GM12878 (cell line): ENCODE measurements around the gene IKBKG. TPM values are rescaled to one million over a fixed set of nuclear protein-coding genes. Genes with fewer than 3 reads are reported as not detected.

ENCODE experiments used
- CBX5 ChIP-seq: sonication (generic); IDR thresholded peaks from 2 replicates; pipeline ENCODE4 v1.6.1; 2016; ENCODE audit warnings: low read depth, moderate library complexity, mild to moderate bottlenecking, inconsistent platforms
- CEBPB ChIP-seq, 2 experiments: fragments of 150-350 bp in 1 of 2; IDR thresholded peaks; 2 replicates each; pipeline ENCODE4 v1.6.1; 2012 to 2014; ENCODE audit warnings: low read depth in 2 of 2, low read length in 2 of 2, borderline replicate concordance in 1 of 2, inconsistent platforms in 1 of 2
- CHD4 ChIP-seq: fragments of 200-600 bp; sonication (generic); IDR thresholded peaks from 2 replicates; pipeline ENCODE4 v1.6.1; 2016; ENCODE audit warnings: mild to moderate bottlenecking
- EGR1 ChIP-seq, 2 experiments: IDR thresholded peaks; 1 replicate in 1 of 2; 2 replicates in 1 of 2; pipeline ENCODE4 v1.6.1; 2011 to 2012; ENCODE audit warnings: low read depth in 2 of 2, low read length in 2 of 2, borderline replicate concordance in 1 of 2, mild to moderate bottlenecking in 1 of 2, moderate library complexity in 1 of 2
- EZH2 ChIP-seq: IDR thresholded peaks from 2 replicates; pipeline ENCODE4 v1.6.1; 2012; ENCODE audit warnings: low read depth, mild to moderate bottlenecking, control low read depth, inconsistent platforms, low read length, borderline replicate concordance; ENCODE audit not compliant: control insufficient read depth
- HDAC2 ChIP-seq: fragments of 200-600 bp; sonication (generic); IDR thresholded peaks from 2 replicates; pipeline ENCODE4 v1.6.1; 2017
- IKZF2 ChIP-seq, 2 experiments: fragments of 450-650 bp; IDR thresholded peaks; 2 replicates each; pipeline ENCODE4 v1.6.1; 2017; ENCODE audit warnings: mild to moderate bottlenecking in 2 of 2, moderate library complexity in 2 of 2
- KDM1A ChIP-seq: fragments of 200-600 bp; sonication (generic); IDR thresholded peaks from 2 replicates; pipeline ENCODE4 v1.6.1; 2016; ENCODE audit warnings: borderline replicate concordance
- NFYB ChIP-seq: IDR thresholded peaks from 2 replicates; pipeline ENCODE4 v1.6.1; 2011; ENCODE audit warnings: low read depth, mild to moderate bottlenecking, low read length, improper control_type of control experiment, moderate library complexity; ENCODE audit not compliant: insufficient read depth
- RUNX3 ChIP-seq: IDR thresholded peaks from 2 replicates; pipeline ENCODE4 v1.6.1; 2012; ENCODE audit warnings: low read length, inconsistent platforms
- SMAD5 ChIP-seq: IDR thresholded peaks from 2 replicates; pipeline ENCODE4 v1.6.1; 2016; ENCODE audit warnings: antibody characterized with exemption, low read depth
- SP1 ChIP-seq: IDR thresholded peaks from one replicate; pipeline ENCODE4 v1.6.1; 2011; ENCODE audit warnings: low read depth, low read length
- SRF ChIP-seq, 2 experiments: IDR thresholded peaks; 2 replicates each; pipeline ENCODE4 v1.6.1; 2011; ENCODE audit warnings: low read depth in 2 of 2, low read length in 2 of 2, mild to moderate bottlenecking in 1 of 2, moderate library complexity in 1 of 2
- SUPT20H ChIP-seq: IDR thresholded peaks from 2 replicates; pipeline ENCODE4 v1.6.1; 2011; ENCODE audit warnings: low read depth, mild to moderate bottlenecking, low read length, moderate library complexity, borderline replicate concordance; ENCODE audit not compliant: control insufficient read depth
- ZNF274 ChIP-seq: IDR thresholded peaks from one replicate; pipeline ENCODE4 v1.8.0; 2011; ENCODE audit not compliant: insufficient read length, insufficient read depth
- ZNF622 ChIP-seq: fragments of 450-650 bp; IDR thresholded peaks from 2 replicates; pipeline ENCODE4 v1.6.1; 2017; ENCODE audit warnings: mild to moderate bottlenecking, inconsistent platforms
- polyA plus RNA-seq, 11 experiments: library from polyadenylated mRNA; depleted of rRNA in 4 of 11; unstranded in 6 of 11; stranded (reverse) in 5 of 11; fragments of >200 nt; fragmentation: Nextera tagmentation in 4 of 11; fragmentation: Illumina TruSeq in 1 of 11; extraction: Ambion mirVana in 4 of 11; extraction: Trizol in 1 of 11; gene quantifications; 1 replicate in 1 of 11; 2 replicates in 10 of 11; pipeline versions ENCODE4 v1.2.1 to v1.2.3, GENCODE V29; 2011 to 2016; ENCODE audit warnings: inconsistent platforms in 2 of 11, missing spikeins in 2 of 11, low read depth in 1 of 11
- total RNA-seq, 4 experiments: library from RNA; depleted of rRNA in 3 of 4; stranded (reverse); fragments of >200 nt in 3 of 4; fragmentation: Illumina TruSeq in 1 of 4; extraction: Trizol in 1 of 4; gene quantifications; 2 replicates each; pipeline versions ENCODE4 v1.2.1 to v1.2.3, GENCODE V29; 2013 to 2021
- TF ChIP-seq, protein P1 (sequence below): fragments of 450-650 bp; IDR thresholded peaks from 2 replicates; pipeline ENCODE4 v1.6.1; 2017; ENCODE audit warnings: mild to moderate bottlenecking, moderate library complexity
- TF ChIP-seq, protein P2 (sequence below): IDR thresholded peaks from 2 replicates; pipeline ENCODE4 v1.6.1; 2012; ENCODE audit warnings: low read depth, low read length, improper control_type of control experiment
- TF ChIP-seq, protein P3 (sequence below): fragments of 450-650 bp; IDR thresholded peaks from 2 replicates; pipeline ENCODE4 v1.6.1; 2017; ENCODE audit warnings: mild to moderate bottlenecking, low read depth, inconsistent platforms; ENCODE audit not compliant: poor library complexity, severe bottlenecking
- TF ChIP-seq, protein P4 (sequence below): fragments of 450-650 bp; IDR thresholded peaks from 2 replicates; pipeline ENCODE4 v1.6.1; 2018; ENCODE audit warnings: borderline replicate concordance, mild to moderate bottlenecking; ENCODE audit not compliant: partially characterized antibody

Gene IKBKG
- total and polyA plus RNA-seq, 10 of the 15 experiments (the other 5 are each of a cell fraction or from before 2014, with no cell fraction given), result 0.35 to 30.7 (median 16.7) TPM

DNA sequence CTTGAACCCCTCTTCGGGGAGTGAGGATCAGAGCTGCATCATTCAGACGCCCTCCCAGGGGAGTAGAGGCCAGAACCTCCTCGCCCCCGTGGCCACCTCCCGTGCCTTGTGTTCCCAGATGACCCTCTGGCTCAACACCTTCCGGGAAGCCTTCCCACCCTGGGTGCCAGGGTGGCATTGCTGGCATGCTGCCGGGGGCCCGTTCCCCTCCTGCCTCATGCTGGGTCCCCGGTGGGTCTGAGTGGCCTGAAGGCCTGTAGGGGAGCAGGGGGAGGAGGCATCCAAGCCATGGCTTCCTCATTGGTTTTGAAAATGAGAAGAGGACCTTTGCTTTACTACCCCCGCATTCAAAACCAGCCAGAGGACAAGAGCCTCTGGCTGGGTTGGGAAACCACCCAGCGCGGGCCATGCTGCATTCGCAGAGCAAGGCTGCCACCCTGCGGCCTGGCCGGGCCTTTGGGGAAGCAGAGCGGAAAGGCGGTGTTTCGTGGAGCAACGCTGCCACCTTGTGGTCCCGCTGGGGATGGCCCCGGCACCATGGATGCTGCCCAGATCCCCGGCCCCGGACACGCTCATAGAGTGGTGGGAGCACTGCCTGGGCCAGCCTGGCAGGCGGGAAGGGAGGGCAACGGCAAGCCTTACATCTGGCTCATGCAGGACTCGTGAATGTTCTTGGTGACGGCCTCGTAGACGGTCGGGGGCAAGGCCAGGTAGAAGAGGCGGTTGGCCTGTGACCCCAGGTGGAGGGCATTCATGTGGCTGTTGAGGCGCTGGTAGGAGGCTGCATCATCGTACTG lies 12.7 kb upstream of the IKBKG start (continued):
- TF ChIP-seq, protein P1, sequence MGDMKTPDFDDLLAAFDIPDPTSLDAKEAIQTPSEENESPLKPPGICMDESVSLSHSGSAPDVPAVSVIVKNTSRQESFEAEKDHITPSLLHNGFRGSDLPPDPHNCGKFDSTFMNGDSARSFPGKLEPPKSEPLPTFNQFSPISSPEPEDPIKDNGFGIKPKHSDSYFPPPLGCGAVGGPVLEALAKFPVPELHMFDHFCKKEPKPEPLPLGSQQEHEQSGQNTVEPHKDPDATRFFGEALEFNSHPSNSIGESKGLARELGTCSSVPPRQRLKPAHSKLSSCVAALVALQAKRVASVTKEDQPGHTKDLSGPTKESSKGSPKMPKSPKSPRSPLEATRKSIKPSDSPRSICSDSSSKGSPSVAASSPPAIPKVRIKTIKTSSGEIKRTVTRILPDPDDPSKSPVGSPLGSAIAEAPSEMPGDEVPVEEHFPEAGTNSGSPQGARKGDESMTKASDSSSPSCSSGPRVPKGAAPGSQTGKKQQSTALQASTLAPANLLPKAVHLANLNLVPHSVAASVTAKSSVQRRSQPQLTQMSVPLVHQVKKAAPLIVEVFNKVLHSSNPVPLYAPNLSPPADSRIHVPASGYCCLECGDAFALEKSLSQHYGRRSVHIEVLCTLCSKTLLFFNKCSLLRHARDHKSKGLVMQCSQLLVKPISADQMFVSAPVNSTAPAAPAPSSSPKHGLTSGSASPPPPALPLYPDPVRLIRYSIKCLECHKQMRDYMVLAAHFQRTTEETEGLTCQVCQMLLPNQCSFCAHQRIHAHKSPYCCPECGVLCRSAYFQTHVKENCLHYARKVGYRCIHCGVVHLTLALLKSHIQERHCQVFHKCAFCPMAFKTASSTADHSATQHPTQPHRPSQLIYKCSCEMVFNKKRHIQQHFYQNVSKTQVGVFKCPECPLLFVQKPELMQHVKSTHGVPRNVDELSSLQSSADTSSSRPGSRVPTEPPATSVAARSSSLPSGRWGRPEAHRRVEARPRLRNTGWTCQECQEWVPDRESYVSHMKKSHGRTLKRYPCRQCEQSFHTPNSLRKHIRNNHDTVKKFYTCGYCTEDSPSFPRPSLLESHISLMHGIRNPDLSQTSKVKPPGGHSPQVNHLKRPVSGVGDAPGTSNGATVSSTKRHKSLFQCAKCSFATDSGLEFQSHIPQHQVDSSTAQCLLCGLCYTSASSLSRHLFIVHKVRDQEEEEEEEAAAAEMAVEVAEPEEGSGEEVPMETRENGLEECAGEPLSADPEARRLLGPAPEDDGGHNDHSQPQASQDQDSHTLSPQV, result peak; percentile 89
- TF ChIP-seq ZNF622, result no peak
- TF ChIP-seq, protein P2, sequence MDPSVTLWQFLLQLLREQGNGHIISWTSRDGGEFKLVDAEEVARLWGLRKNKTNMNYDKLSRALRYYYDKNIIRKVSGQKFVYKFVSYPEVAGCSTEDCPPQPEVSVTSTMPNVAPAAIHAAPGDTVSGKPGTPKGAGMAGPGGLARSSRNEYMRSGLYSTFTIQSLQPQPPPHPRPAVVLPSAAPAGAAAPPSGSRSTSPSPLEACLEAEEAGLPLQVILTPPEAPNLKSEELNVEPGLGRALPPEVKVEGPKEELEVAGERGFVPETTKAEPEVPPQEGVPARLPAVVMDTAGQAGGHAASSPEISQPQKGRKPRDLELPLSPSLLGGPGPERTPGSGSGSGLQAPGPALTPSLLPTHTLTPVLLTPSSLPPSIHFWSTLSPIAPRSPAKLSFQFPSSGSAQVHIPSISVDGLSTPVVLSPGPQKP, result 0 out of 2 replicates have a peak, but pooled peaks have one; percentile 18
- TF ChIP-seq RUNX3, result peak; percentile 64
- peak in 1 of 2 experiments; percentile 58; a peak in 2 of 3 replicates for TF ChIP-seq EGR1 (IDR thresholded peaks at IDR 0.05; ENCODE audit: borderline replicate concordance in 1 of 2, low read depth in 2 of 2, low read length in 2 of 2)
- TF ChIP-seq CHD4, result no peak
- TF ChIP-seq CEBPB (IDR thresholded peaks at IDR 0.05; ENCODE audit: borderline replicate concordance in 1 of 2, low read depth in 2 of 2, low read length in 2 of 2), result no peak
- TF ChIP-seq SRF (IDR thresholded peaks at IDR 0.05; ENCODE audit: low read depth in 2 of 2, low read length in 2 of 2), result no peak
- TF ChIP-seq ZNF274, result no peak
- no peak for TF ChIP-seq EZH2
- no peak for TF ChIP-seq SMAD5
- TF ChIP-seq, protein P3, sequence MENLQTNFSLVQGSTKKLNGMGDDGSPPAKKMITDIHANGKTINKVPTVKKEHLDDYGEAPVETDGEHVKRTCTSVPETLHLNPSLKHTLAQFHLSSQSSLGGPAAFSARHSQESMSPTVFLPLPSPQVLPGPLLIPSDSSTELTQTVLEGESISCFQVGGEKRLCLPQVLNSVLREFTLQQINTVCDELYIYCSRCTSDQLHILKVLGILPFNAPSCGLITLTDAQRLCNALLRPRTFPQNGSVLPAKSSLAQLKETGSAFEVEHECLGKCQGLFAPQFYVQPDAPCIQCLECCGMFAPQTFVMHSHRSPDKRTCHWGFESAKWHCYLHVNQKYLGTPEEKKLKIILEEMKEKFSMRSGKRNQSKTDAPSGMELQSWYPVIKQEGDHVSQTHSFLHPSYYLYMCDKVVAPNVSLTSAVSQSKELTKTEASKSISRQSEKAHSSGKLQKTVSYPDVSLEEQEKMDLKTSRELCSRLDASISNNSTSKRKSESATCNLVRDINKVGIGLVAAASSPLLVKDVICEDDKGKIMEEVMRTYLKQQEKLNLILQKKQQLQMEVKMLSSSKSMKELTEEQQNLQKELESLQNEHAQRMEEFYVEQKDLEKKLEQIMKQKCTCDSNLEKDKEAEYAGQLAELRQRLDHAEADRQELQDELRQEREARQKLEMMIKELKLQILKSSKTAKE, result no peak
- no peak for TF ChIP-seq NFYB
- no peak for TF ChIP-seq IKZF2 (IDR thresholded peaks at IDR 0.05)
- TF ChIP-seq SP1, result peak; percentile 71
- TF ChIP-seq, protein P4, sequence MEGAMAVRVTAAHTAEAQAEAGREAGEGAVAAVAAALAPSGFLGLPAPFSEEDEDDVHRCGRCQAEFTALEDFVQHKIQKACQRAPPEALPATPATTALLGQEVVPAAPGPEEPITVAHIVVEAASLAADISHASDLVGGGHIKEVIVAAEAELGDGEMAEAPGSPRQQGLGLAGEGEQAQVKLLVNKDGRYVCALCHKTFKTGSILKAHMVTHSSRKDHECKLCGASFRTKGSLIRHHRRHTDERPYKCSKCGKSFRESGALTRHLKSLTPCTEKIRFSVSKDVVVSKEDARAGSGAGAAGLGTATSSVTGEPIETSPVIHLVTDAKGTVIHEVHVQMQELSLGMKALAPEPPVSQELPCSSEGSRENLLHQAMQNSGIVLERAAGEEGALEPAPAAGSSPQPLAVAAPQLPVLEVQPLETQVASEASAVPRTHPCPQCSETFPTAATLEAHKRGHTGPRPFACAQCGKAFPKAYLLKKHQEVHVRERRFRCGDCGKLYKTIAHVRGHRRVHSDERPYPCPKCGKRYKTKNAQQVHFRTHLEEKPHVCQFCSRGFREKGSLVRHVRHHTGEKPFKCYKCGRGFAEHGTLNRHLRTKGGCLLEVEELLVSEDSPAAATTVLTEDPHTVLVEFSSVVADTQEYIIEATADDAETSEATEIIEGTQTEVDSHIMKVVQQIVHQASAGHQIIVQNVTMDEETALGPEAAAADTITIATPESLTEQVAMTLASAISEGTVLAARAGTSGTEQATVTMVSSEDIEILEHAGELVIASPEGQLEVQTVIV, result no peak
- peak; percentile 53; the same call in 1 of the 2 replicates for TF ChIP-seq CBX5
- no peak for TF ChIP-seq KDM1A
- TF ChIP-seq HDAC2, result no peak
- no peak for TF ChIP-seq SUPT20H
